Right cardiac atrium (tissue), 5 donors: Measurements from ENCODE around the gene IL12A. TPM values are rescaled to one million over a fixed set of nuclear protein-coding genes. Genes with fewer than 3 reads are reported as not detected.

Experiments used
- ATAC-seq, 2 donors: fragments of 200-7000 bp; cut with Tn5 transposase; one replicate each; pipeline versions ENCODE4 v1.8.0 to v1.9.1; 2020; ENCODE audit warnings: moderate library complexity in 2 of 2, mild to moderate bottlenecking in 1 of 2
- DNase-seq, 3 donors: peaks; one replicate each; pipeline ENCODE4 v3.0.0-alpha.2; 2020
- H3K27ac ChIP-seq: one replicate; pipeline ENCODE4 v1.5.1; 2013; ENCODE audit warnings: mild to moderate bottlenecking, low read length, control low read depth, moderate library complexity
- H3K27me3 ChIP-seq: one replicate; pipeline ENCODE4 v1.6.1; 2013; ENCODE audit not compliant: control insufficient read depth, insufficient read depth
- H3K4me1 ChIP-seq: one replicate; pipeline ENCODE4 v1.6.1; 2013; ENCODE audit warnings: low read length; ENCODE audit not compliant: control insufficient read depth, insufficient read depth
- H3K4me3 ChIP-seq: one replicate; pipeline ENCODE4 v1.5.1; 2013; ENCODE audit warnings: low read length, control low read depth
- H3K9me3 ChIP-seq: one replicate; pipeline ENCODE4 v1.6.1; 2013; ENCODE audit warnings: low read length; ENCODE audit not compliant: control insufficient read depth
- WGBS: extraction: QIAGEN DNeasy Blood & Tissue Kit; methylation state at CpG from one replicate; pipeline ENCODE4 v1.1.7; 2013; 5-methylcytosine and 5-hydroxymethylcytosine counted together
- intact Hi-C, 4 donors: fragments of 100-400 bp; cut with DNase I; formaldehyde crosslinking; loops; one replicate each; pipeline versions ENCODE4 v1.11.0 to v1.14.0; 2022 to 2023
- polyA plus RNA-seq: library from polyadenylated mRNA; stranded (reverse); fragments of 200-250 nt; gene quantifications from one replicate; pipeline ENCODE4 v1.2.3, GENCODE V29; 2013
- total RNA-seq, 4 donors: library from RNA; stranded (reverse); fragmentation: NEBNext Ultra II Directional; extraction: Animal tissue kit (Norgen Biotek cat#: 25700); gene quantifications; one replicate each; pipeline ENCODE4 v1.2.1, GENCODE V29; 2021
- donor health status: healthy with polysubstance abuse.
- donor health status: DM: no; HTN: yes; CAD: no.
- donor health status: DM: no; HTN: no; CAD: no.
- donor health status: DM: no; HTN: yes; CAD: no; lungs with severe emphysema.
- donor health status: DM: yes; HTN: yes; CAD: no.

The IL12A gene
- total and polyA plus RNA-seq, 5 donors, result 0.24 to 1.0 (median 0.29) TPM

DNA sequence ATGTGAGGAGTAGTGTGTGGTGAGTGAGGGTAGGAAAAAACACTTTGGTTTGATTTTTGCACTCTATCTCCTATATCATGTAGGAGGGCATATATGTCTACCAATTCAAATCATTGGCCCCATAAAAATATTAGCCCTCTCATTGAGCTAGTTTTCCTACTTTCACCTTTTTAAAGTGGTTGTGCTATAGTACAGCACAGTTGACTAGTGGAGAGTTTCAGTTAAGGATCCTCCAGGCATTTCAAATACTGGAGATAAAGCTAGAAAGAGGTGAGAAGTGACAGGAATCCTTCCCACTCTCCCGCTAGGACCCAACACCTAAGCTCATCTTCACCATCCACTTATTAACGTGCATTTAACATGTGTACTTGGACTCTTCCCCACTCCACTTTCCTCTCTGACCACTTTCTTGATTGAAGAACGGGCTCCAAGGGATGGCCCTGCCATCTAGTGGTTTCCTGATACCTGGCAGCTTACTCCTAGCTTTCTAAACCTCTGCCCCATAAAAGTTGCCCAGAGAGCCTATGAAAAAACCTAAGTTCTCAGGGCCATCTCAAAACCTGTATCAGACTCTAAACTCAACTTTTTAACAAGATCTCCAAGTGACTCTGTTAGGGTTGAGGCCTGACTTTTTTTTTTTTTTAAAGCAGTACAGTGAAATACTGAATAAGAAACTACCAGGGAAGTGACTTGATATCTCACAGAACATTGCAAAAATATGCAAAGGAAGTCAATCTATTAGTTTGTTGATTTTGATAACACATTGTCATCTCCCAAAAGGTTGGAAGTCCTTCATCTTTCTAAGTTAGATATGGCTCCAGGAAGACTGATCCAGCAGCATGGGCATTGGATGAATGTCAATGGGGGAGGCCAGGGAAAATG is 17.9 kb downstream of the IL12A start:
- no peaks in the 10 kb centered on the region for H3K4me1 ChIP-seq
- WGBS, result 6% methylated on average over 3 of the region's 3 CpGs
- intact Hi-C loops, result loop anchor here (5.0 to 10.0 kb wide), 6 partner anchors 119 to 742 kb away; no protein-coding TSS in a partner anchor
- H3K4me3 ChIP-seq, result no peak overlapping the region
- no peak overlapping the region for H3K27ac ChIP-seq
- DNase-seq (peak in 2 of 3 donors; percentile 19 to 64), ATAC-seq (peak; percentile 85 to 92)
- no peaks in the 10 kb centered on the region for H3K9me3 ChIP-seq
- no peaks in the 10 kb centered on the region for H3K27me3 ChIP-seq

GRCh38 chr3:160008961-160009360 is 20.3 kb downstream of the IL12A start:
- H3K27me3 ChIP-seq, result no peaks in the 10 kb centered on the region
- H3K4me1 ChIP-seq, result no peaks in the 10 kb centered on the region
- no peaks in the 10 kb centered on the region for H3K9me3 ChIP-seq
- H3K27ac ChIP-seq, result no peak overlapping the region
- 58% methylated on average over 4 of the region's 4 CpGs for WGBS
- DNase-seq, result no peak
- ATAC-seq, result no peak
- no peak overlapping the region for H3K4me3 ChIP-seq
- intact Hi-C loops, result loop anchor here (5.0 to 10.0 kb wide), 6 partner anchors 122 to 744 kb away; no protein-coding TSS in a partner anchor

DNA sequence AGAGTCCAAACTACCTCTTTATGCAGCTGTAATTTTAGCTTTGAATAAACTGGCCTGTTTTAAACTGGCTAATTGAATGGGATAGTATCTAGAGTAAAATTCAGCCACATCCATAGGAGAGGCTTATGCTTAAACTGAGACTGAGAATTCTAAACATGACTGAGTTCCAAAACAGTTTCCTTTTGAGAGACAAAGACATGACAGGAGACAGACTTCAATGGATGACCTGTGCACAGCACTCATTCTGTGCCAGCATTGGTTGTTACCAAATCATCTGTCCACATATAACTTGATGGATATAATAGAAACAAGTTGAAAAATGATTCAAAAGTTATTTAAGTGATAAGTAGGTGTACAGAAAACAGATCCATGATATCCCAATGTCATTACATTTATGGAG is 20.9 kb downstream of the IL12A start:
- ATAC-seq (no peak), DNase-seq (no peak)
- H3K4me1 ChIP-seq, result no peaks in the 10 kb centered on the region
- H3K4me3 ChIP-seq, result no peak overlapping the region
- no peaks in the 10 kb centered on the region for H3K27me3 ChIP-seq
- no peak overlapping the region for H3K27ac ChIP-seq
- H3K9me3 ChIP-seq, result no peaks in the 10 kb centered on the region
- intact Hi-C loops, result loop anchor here (5.0 to 10.0 kb wide), 6 partner anchors 122 to 745 kb away; no protein-coding TSS in a partner anchor

DNA sequence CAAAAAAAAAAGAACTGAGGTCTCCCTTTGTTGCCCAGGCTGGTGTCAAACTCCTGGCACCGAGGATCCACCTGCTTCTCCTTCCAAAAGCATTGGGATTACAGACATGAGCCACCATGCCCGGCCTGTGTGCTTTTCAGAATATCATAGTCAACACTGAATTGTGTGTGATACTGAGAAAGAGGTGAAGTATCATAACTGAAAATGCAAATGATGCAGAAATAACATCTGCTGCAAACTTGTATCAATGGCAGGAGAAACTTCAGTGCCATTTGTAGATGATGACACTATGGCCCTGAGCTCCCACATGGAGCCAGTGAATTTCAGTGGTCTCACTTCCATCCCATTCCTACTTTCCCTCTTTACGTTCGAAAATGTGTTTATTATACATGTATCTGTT is 21.9 kb downstream of the IL12A start:
- H3K27ac ChIP-seq, result no peak overlapping the region
- 93% methylated on average over 4 of the region's 4 CpGs for WGBS
- H3K4me3 ChIP-seq, result no peak overlapping the region
- no peak for ATAC-seq
- no peak for DNase-seq
- H3K9me3 ChIP-seq, result no peaks in the 10 kb centered on the region
- H3K27me3 ChIP-seq, result no peaks in the 10 kb centered on the region
- H3K4me1 ChIP-seq, result no peaks in the 10 kb centered on the region
- intact Hi-C loops, result loop anchor here in 1 of 4 donors (10.0 kb wide), 1 partner anchor 746 kb away; no protein-coding TSS in a partner anchor

GRCh38 chr3:160012108-160012507 is 23.5 kb downstream of the IL12A start:
- H3K9me3 ChIP-seq, result no peaks in the 10 kb centered on the region
- no peak for DNase-seq
- ATAC-seq, result no peak
- intact Hi-C loops, result loop anchor here in 1 of 4 donors (10.0 kb wide), 1 partner anchor 747 kb away; no protein-coding TSS in a partner anchor
- H3K27me3 ChIP-seq, result no peaks in the 10 kb centered on the region
- H3K27ac ChIP-seq, result no peak overlapping the region
- H3K4me1 ChIP-seq, result no peaks in the 10 kb centered on the region
- WGBS, result 68% methylated on average over 2 of the region's 2 CpGs
- no peak overlapping the region for H3K4me3 ChIP-seq

- Histone ChIP-seq H3K9me3 (no peaks in the 10 kb centered on the region), H3K27ac (no peak overlapping the region), H3K4me3 (no peak overlapping the region), H3K4me1 (no peaks in the 10 kb centered on the region), H3K27me3 (no peaks in the 10 kb centered on the region)
- WGBS, result 75% methylated on average over 1 of the region's 1 CpG
- ATAC-seq, result no peak
- intact Hi-C loops, result loop anchor here in 1 of 4 donors (10.0 kb wide), 1 partner anchor 752 kb away; no protein-coding TSS in a partner anchor
- DNase-seq, result no peak
These were observed 28.3 kb downstream of the IL12A start for GRCh38 chr3:160016972-160017371.

DNA sequence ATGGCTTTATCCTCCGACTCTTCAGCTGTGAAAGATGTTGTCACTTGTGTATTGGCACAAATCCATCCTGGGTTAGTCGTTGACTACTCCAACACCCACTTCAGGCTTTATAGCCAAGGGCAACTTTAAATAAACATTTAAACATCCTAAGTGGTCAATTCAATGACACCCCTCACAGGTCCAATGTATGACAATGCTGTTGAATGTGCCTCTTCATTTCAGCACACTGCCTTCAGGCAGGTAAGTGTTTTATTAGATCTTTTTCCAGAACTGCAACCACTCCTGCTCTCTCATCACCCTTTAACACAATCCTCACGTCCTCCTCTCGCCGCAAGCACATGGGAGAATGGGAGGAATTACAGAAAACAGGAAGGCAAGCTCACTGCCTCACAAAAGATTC is 30.3 kb downstream of the IL12A start:
- 46% methylated on average over 5 of the region's 5 CpGs for WGBS
- H3K4me3 ChIP-seq, result no peak overlapping the region
- no peaks in the 10 kb centered on the region for H3K4me1 ChIP-seq
- no peak for ATAC-seq
- H3K27ac ChIP-seq, result no peak overlapping the region
- intact Hi-C loops, result loop anchor here in 1 of 4 donors (10.0 kb wide), 1 partner anchor 754 kb away; no protein-coding TSS in a partner anchor
- no peaks in the 10 kb centered on the region for H3K27me3 ChIP-seq
- no peaks in the 10 kb centered on the region for H3K9me3 ChIP-seq
- no peak for DNase-seq

GRCh38 chr3:160020057-160020711 is 31.5 kb downstream of the IL12A start:
- no peak overlapping the region for H3K27ac ChIP-seq
- no peaks in the 10 kb centered on the region for H3K4me1 ChIP-seq
- no peaks in the 10 kb centered on the region for H3K9me3 ChIP-seq
- H3K27me3 ChIP-seq, result no peaks in the 10 kb centered on the region
- intact Hi-C loops, result no loop called here
- DNase-seq, result no peak
- ATAC-seq, result no peak
- no peak overlapping the region for H3K4me3 ChIP-seq
- WGBS, result 84% methylated on average over 4 of the region's 4 CpGs

DNA sequence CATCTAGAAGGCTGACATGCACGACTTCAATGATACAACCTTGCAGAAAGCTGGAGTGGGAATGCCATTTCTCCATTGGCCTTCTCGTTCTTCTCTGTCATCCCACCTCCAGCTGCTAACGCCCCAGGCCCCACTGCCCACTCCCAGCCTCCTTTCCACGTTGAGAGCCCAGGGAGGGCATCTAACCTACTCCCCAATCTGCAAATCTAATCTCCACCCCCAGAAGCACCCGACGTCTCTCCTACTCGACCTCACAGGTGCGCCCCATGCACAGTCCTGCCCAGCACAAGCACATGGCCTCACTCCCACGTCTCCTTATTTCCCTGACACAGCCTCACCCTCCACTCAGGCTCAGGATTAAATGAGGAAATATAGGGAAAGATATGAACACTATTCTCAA is 33.4 kb downstream of the IL12A start:
- Histone ChIP-seq H3K27ac (no peak overlapping the region), H3K27me3 (no peaks in the 10 kb centered on the region), H3K9me3 (no peaks in the 10 kb centered on the region), H3K4me3 (no peak overlapping the region), H3K4me1 (no peaks in the 10 kb centered on the region)
- WGBS, result 78% methylated on average over 9 of the region's 9 CpGs
- DNase-seq (no peak), ATAC-seq (no peak)
- intact Hi-C loops, result no loop called here

DNA sequence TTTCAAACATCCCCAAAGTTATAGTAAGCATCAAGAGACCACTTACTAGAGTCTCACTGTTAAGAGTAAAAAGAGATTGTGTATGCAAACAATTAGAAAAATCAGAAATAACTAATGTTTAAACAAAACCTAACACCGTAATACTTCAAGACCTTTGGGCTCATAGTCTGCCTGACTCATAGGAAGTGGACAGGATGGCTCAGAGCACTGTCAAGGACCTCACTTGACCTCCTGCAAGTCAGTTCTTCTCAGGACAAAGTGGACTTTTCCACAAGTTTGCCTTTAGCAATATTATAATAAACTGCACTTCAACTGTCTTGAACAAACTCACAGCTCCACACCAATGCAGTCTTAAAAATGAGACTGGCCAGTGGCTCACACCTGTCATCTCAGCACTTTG is 34.8 kb downstream of the IL12A start:
- DNase-seq (no peak), ATAC-seq (no peak)
- no peaks in the 10 kb centered on the region for H3K4me1 ChIP-seq
- 78% methylated on average over 1 of the region's 1 CpG for WGBS
- no peak overlapping the region for H3K4me3 ChIP-seq
- H3K27me3 ChIP-seq, result no peaks in the 10 kb centered on the region
- H3K27ac ChIP-seq, result no peak overlapping the region
- H3K9me3 ChIP-seq, result no peaks in the 10 kb centered on the region
- intact Hi-C loops, result no loop called here

- 73% methylated on average over 6 of the region's 6 CpGs for WGBS
- Histone ChIP-seq H3K4me1 (no peaks in the 10 kb centered on the region), H3K27ac (no peak overlapping the region), H3K9me3 (no peaks in the 10 kb centered on the region), H3K27me3 (no peaks in the 10 kb centered on the region), H3K4me3 (no peak overlapping the region)
- no peak for DNase-seq
- ATAC-seq, result no peak
- intact Hi-C loops, result no loop called here
These were observed 39.0 kb downstream of the IL12A start for GRCh38 chr3:160027541-160028195.
